Duodenal mucosa (tissue), 2 donors: Measurements from ENCODE around the gene DUS1L.

Experiments
- H3K27ac ChIP-seq: one replicate; pipeline ENCODE4 v1.7.0; 2013; ENCODE audit warnings: low read depth, low read length
- H3K27me3 ChIP-seq, 2 donors: one replicate each; pipeline ENCODE4 v1.7.0; 2013; ENCODE audit warnings: low read length in 2 of 2, control low read depth in 1 of 2; ENCODE audit not compliant: insufficient read depth in 2 of 2, control insufficient read depth in 1 of 2
- H3K36me3 ChIP-seq, 2 donors: one replicate each; pipeline ENCODE4 v1.7.0; 2013; ENCODE audit warnings: low read length in 2 of 2, control low read depth in 1 of 2; ENCODE audit not compliant: insufficient read depth in 2 of 2, control insufficient read depth in 1 of 2
- H3K4me1 ChIP-seq, 2 donors: one replicate each; pipeline ENCODE4 v1.7.0; 2013; ENCODE audit warnings: low read length in 2 of 2, control low read depth in 1 of 2; ENCODE audit not compliant: insufficient read depth in 2 of 2, control insufficient read depth in 1 of 2
- H3K4me3 ChIP-seq, 2 donors: one replicate each; pipeline ENCODE4 v1.7.0; 2013; ENCODE audit warnings: low read length in 2 of 2, low read depth in 1 of 2
- H3K9ac ChIP-seq, 2 donors: one replicate each; pipeline ENCODE4 v1.7.0; 2013; ENCODE audit warnings: low read length in 2 of 2, low read depth in 1 of 2
- H3K9me3 ChIP-seq, 2 donors: one replicate each; pipeline ENCODE4 v1.7.0; 2013; ENCODE audit warnings: low read length in 2 of 2, control low read depth in 1 of 2; ENCODE audit not compliant: control insufficient read depth in 1 of 2

The DUS1L gene

DNA sequence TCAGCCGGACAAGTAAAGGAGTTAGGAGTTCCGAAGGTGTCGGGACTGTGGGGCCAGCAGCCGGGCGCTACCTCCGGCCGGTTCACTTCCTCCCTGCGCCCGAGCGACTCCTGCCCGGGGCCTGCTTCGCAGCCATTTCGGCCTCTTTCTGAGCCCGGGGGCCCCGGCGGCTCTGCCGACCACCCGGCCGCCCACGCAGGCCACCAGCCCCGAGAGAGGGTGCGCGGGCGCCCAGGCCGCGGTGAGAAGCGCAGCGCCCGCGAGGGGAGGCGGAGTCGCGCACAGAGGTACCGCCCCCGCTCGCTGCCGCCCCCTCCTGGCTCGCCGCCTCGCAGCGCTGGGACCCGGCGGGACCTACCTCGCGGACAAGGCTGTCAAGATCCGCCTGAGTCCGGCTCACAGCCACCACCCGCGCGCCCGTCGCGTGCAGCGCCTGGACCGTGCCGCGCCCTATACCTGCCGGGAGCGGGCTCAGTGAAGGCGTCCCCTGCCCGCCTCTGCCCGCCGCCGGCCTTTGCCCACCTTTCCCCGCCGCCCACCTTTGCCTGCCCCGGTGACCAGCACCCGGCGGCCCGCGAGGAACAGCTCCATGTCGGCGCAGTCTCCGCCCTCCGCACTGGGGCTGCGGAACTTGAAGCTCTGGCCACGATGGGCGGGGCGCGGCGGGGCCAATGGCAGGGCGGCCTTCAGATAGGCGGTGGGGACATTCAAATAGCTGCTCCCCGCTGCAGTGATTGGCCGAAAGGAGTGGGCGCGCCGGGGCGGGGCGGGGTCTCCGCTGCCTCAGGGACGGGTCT lies 28.3 kb downstream of the DUS1L start, which contains the start of gene DCXR:
DCXR (minus strand) TSS at position 606 of the 797 bp plus-strand sequence; CDS start at position 591, 15 bp downstream.
- Histone ChIP-seq H3K27me3 (no peaks in the 10 kb centered on the region), H3K4me3 (peak within 1 kb of the TSS; percentile 72 to 79), H3K9ac (peak within 1 kb of the TSS; percentile 79 to 84), H3K27ac (peak within 1 kb of the TSS; percentile 97), H3K36me3 (peaks cover 0 to 7% of the 10 kb centered on the region in 2 donors), H3K9me3 (no peaks in the 10 kb centered on the region), H3K4me1 (peaks cover 7 to 17% of the 10 kb centered on the region in 2 donors)

DNA sequence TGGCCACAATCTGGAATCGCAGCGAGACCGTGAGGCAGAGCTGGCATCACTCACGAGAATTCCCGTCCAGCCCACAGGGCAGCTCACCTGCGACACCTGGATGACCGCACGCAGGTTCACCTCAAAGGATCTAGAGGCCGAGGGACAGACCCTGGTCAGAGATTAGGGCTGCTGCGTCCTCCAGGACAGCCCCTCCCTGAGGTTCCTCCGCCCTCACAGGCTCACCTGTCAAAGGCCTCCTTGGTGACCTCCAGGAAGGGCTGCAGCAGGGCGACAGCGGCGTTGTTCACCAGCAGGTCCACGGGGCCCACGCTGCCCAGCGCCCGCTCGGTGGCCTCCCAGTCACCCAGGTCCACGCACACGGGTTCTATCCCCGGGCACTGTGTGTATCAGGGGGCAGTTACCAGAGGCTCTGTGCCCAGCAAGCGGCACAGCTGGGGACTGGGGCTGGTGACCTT lies 28.9 kb downstream of the DUS1L start:
- peak overlapping the region; percentile 72 to 79 for H3K4me3 ChIP-seq
- H3K4me1 ChIP-seq = peaks cover 7 to 20% of the 10 kb centered on the region in 2 donors

DNA sequence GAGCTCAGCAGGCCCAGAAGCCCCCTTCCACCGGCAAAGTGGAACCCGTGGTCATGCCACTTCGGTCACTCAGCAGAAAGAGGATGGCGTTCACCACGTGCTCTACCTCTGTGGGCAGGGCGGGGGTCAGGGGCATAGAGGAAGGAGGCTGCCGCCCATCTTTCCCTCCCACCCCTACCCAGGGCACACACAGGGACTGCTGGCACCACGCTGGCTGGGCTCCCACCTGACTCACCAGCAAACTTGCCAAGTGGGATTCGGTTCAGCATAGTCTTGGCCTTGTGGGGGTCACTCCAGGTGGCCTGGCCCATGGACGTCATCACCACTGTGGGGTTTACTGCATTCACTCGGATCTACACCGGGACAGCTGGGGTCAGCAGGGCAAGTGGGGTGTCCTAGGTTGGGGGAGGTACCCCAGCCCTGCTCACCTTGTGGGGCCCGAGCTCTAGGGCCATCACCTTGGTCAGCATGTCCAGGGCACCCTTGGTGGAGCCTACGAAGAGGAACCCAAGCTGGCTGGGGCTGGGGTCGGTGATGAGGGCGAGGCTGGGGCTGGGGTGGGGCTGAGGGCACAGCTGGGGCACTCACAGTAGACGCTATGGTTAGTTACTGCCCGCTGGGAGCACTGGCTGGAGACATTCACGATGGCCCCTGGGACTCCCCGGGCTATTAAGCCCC lies 29.5 kb downstream of the DUS1L start:
- H3K4me3 ChIP-seq = peak overlapping the region; percentile 72 to 79
- H3K9ac ChIP-seq = peak overlapping the region; percentile 79 to 84

More for the DNA sequence above, 28.9 kb downstream of the DUS1L start:
- Histone ChIP-seq H3K27ac (peak overlapping the region; percentile 97), H3K9me3 (no peaks in the 10 kb centered on the region), H3K27me3 (no peaks in the 10 kb centered on the region), H3K36me3 (peaks cover 0 to 7% of the 10 kb centered on the region in 2 donors), H3K9ac (peak overlapping the region; percentile 79 to 84)

DNA sequence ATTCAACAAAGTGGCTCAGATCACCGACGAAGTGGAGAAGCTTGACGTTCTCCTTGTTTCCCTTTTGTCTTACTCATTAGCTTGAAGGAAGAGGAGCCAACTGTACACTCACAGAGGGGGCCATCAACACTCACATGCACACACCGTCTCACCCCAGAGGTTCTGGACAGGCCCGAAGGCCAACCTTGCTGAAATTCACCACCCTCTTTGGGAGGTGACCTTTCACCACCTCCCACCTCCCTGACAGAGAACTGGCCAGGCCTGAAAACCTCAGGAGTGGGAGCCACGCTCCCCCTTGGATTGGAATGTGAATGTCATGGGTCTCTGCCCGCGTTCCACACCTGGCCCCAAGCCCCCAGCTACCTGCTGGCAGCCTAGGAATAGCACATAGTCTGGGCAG lies 30.1 kb downstream of the DUS1L start:
- peaks cover 0 to 7% of the 10 kb centered on the region in 2 donors for H3K36me3 ChIP-seq
- H3K9ac ChIP-seq = no peak overlapping the region
- H3K27ac ChIP-seq = no peak overlapping the region
- H3K4me1 ChIP-seq = peaks cover 7 to 22% of the 10 kb centered on the region in 2 donors
- H3K4me3 ChIP-seq = no peak overlapping the region
- H3K27me3 ChIP-seq = no peaks in the 10 kb centered on the region
- no peaks in the 10 kb centered on the region for H3K9me3 ChIP-seq

More for the DNA sequence above, 29.5 kb downstream of the DUS1L start:
- Histone ChIP-seq H3K36me3 (peaks cover 0 to 7% of the 10 kb centered on the region in 2 donors), H3K4me1 (peaks cover 7 to 20% of the 10 kb centered on the region in 2 donors), H3K9me3 (no peaks in the 10 kb centered on the region), H3K27me3 (no peaks in the 10 kb centered on the region), H3K27ac (no peak overlapping the region)

DNA sequence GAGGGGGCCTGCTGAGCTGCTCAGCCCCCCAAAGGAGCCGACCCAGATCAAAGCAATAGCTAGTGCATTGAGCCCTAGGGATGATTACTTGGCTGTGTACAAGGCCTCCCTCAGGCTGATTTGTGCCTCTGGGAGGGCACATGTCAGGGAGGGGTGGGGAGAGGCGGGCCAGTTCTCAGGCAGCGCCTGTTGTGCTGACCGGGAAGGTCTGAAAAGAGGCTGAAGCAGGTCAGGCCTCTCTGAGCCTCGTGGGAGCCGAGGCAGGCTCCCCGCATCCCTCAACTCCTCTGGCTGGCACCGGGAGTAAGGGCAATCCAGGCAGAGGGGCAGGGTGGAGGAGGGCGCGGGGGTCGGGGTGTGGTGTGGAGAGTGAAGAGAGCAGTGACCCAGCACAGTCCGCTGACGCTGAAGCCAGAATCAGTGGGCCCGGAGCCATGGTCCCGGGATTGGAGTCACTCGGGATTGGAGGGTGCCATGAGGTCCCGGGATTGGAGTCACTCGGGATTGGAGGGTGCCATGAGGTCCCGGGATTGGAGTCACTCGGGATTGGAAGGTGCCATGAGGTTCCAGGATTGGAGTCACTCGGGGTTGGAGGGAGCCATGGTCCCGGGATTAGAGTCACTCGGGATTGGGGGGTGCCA lies 31.1 kb downstream of the DUS1L start:
- no peaks in the 10 kb centered on the region for H3K27me3 ChIP-seq
- peaks cover 0 to 7% of the 10 kb centered on the region in 2 donors for H3K36me3 ChIP-seq
- H3K4me3 ChIP-seq = no peak overlapping the region
- no peaks in the 10 kb centered on the region for H3K9me3 ChIP-seq
- H3K9ac ChIP-seq = no peak overlapping the region
- peaks cover 14 to 30% of the 10 kb centered on the region in 2 donors for H3K4me1 ChIP-seq
- H3K27ac ChIP-seq = no peak overlapping the region

DNA sequence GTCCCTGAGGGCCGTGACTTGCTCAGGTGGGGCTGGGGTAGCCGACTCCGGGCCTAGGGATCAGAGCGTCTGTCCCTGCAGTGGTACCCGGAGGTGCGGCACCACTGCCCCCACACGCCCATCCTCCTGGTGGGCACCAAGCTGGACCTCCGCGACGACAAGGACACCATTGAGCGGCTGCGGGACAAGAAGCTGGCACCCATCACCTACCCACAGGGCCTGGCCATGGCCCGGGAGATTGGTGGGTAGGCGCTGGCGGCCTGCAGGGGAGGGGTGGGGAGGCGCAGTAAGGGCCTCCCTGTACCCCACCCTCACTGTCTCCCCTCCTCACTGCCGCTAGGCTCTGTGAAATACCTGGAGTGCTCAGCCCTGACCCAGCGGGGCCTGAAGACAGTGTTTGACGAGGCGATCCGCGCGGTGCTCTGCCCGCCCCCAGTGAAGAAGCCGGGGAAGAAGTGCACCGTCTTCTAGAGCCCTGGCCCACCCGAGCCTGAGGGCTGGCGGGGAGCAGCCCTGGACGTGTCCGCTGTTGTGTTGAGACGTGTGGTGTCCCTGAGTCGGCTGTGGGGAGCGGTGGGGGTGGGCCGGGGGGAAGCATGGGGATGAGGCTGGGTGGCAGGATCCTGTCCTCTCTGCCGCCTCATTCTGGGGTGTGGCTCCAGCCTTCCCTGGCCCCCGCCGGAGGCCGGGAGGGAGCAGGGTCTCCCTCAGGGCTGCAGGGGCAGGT lies 32.1 kb downstream of the DUS1L start:
- H3K9ac ChIP-seq = no peak overlapping the region
- H3K4me1 ChIP-seq = peaks cover 14 to 30% of the 10 kb centered on the region in 2 donors
- H3K4me3 ChIP-seq = no peak overlapping the region
- H3K27ac ChIP-seq = no peak overlapping the region
- no peaks in the 10 kb centered on the region for H3K27me3 ChIP-seq
- H3K9me3 ChIP-seq = no peaks in the 10 kb centered on the region
- H3K36me3 ChIP-seq = peaks cover 0 to 7% of the 10 kb centered on the region in 2 donors

DNA sequence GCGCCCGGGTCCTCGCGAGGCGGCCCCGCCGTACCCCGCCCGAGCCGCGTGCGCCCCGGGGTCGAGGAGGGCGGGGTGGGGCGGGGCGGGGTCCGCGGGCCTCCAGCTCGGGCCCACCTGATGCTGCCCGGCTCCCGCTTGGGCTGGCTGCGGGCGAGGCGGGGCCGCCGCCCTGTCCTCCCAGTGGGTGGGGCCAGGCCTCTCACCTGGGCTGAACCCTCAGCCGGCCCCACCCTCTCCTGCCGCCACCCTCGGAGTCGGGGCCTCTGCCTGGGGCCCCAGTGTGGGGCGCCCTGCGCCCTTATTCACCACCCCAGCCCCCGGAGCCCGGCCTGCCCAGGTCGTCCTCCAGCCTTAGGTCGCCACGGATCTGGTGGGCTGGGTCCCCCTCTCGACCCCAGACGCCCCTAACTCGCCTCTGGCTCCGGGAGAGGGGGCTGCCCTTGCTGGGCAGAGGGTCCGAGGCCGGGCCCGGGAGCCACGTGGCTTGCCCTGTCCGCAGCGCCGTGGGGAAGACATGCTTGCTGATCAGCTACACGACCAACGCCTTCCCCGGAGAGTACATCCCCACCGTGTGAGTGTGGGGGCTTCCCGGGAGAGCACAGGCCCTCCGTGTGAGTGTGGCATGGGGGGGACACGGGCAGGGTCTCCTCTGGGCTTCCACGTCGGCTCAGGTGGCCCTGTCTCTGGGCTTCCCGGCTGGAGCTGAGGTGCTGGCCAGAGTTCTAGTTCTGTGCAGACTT lies 33.5 kb downstream of the DUS1L start:
- no peak overlapping the region for H3K27ac ChIP-seq
- peaks cover 0 to 7% of the 10 kb centered on the region in 2 donors for H3K36me3 ChIP-seq
- peak overlapping the region in 1 of 2 donors; percentile 22 for H3K4me3 ChIP-seq
- no peaks in the 10 kb centered on the region for H3K9me3 ChIP-seq
- peaks cover 14 to 24% of the 10 kb centered on the region in 2 donors for H3K4me1 ChIP-seq
- H3K9ac ChIP-seq = no peak overlapping the region
- H3K27me3 ChIP-seq = no peaks in the 10 kb centered on the region

DNA sequence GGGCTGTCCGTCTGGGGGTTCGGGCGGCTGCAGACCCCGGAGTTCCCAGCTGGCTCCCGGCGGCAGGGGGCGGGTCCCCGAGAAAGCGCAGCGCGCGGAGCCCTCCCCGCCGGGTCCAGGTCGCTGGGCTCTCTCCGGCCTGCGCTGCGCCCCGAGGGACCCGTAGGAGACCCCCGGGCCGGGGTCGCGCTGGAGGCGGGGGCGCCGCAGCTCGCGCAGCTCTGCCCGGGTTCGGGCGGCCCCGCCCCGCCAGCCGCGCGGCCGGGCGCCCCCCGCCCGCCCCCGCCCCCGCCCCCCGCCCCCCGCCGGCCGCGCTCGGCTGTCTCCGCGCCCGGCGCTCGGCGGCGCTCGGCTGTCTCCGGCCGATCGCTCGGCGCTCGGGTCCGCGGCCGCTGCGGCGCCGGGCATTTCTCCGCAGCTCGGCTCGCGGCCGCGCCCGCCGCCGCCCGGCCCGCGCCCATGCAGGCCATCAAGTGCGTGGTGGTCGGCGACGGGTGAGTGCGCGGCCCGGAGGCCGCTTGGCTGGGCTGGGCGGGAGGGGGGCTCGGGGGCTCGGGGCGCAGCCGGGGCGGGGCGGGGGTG lies 34.2 kb downstream of the DUS1L start, which contains the start of gene RAC3:
RAC3 (plus strand) TSS at position 376 of the 582 bp plus-strand sequence; CDS start at position 460, 84 bp downstream.
- H3K9me3 ChIP-seq = no peaks in the 10 kb centered on the region
- H3K4me3 ChIP-seq = peak within 1 kb of the TSS; percentile 55 to 73
- H3K4me1 ChIP-seq = peaks cover 10 to 18% of the 10 kb centered on the region in 2 donors
- H3K36me3 ChIP-seq = peaks cover 0 to 7% of the 10 kb centered on the region in 2 donors
- H3K9ac ChIP-seq = peak within 1 kb of the TSS in 1 of 2 donors; percentile 57
- no peaks in the 10 kb centered on the region for H3K27me3 ChIP-seq
- H3K27ac ChIP-seq = no peak within 1 kb of the TSS
